Measurements from ENCODE around the gene PDLIM5.

The PDLIM5 gene

GRCh38 chr4:94701631-94702300 is 250.0 kb downstream of the PDLIM5 start:
- DNase-seq (ENCODE audit: low read depth) = no peak

GRCh38 chr4:94711635-94712034 is 259.9 kb downstream of the PDLIM5 start:
- no peak for DNase-seq (ENCODE audit: low read depth)

- DNase-seq (ENCODE audit: low read depth) = no peak
These were observed 262.8 kb downstream of the PDLIM5 start for GRCh38 chr4:94714365-94715160.

- DNase-seq (ENCODE audit: low read depth) = no peak
These were observed 264.0 kb downstream of the PDLIM5 start for GRCh38 chr4:94715726-94716125.
